Transverse colon (tissue), 4 donors: ENCODE data around the gene PKLR.

Experiments used
- EP300 ChIP-seq: sonication (generic); formaldehyde crosslinking; IDR thresholded peaks from one replicate; pipeline ENCODE4 v1.6.1; 2017; ENCODE audit warnings: antibody characterized with exemption, low read depth
- POLR2A ChIP-seq: fragments of 450-650 bp; IDR thresholded peaks from one replicate; pipeline ENCODE4 v1.6.1; 2016; ENCODE audit warnings: antibody characterized with exemption, mild to moderate bottlenecking, moderate library complexity
- POLR2AphosphoS5 ChIP-seq, 3 donors: sonication (generic); formaldehyde crosslinking; IDR thresholded peaks; one replicate each; pipeline ENCODE4 v1.6.1; 2016; ENCODE audit warnings: antibody characterized with exemption in 3 of 3
- TF ChIP-seq, protein P1 (sequence below), 5 experiments: fragments of 200-600 bp in 3 of 5; fragments of 450-650 bp in 2 of 5; sonication (generic) in 3 of 5; IDR thresholded peaks; 1 replicate in 2 of 5; 2 replicates in 3 of 5; pipeline ENCODE4 v1.5.1; 2016 to 2017; ENCODE audit warnings: antibody characterized with exemption in 5 of 5, inconsistent platforms in 3 of 5, mild to moderate bottlenecking in 2 of 5, moderate library complexity in 1 of 5

DNA sequence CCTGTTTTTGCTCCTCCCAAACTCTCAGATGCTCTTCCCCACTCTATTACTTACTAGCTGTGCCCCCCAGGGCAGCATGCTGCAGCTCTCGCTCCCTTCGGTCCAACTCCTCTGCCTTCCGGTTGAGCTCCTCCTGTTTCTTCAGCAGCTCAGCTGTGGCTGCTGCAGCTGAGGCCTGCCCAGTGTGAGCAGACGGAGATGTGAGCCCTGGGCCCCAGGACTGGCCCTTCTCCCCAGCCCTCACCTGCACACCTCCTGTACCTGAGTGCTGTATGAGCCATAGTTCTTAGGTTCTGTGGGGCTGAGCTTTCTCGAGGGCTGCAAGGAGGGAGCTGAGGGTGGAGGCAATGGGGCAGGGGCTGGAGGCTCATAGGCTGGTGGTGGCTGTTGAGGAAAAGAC lies 41.0 kb downstream of the PKLR start:
- TF ChIP-seq, protein P1, sequence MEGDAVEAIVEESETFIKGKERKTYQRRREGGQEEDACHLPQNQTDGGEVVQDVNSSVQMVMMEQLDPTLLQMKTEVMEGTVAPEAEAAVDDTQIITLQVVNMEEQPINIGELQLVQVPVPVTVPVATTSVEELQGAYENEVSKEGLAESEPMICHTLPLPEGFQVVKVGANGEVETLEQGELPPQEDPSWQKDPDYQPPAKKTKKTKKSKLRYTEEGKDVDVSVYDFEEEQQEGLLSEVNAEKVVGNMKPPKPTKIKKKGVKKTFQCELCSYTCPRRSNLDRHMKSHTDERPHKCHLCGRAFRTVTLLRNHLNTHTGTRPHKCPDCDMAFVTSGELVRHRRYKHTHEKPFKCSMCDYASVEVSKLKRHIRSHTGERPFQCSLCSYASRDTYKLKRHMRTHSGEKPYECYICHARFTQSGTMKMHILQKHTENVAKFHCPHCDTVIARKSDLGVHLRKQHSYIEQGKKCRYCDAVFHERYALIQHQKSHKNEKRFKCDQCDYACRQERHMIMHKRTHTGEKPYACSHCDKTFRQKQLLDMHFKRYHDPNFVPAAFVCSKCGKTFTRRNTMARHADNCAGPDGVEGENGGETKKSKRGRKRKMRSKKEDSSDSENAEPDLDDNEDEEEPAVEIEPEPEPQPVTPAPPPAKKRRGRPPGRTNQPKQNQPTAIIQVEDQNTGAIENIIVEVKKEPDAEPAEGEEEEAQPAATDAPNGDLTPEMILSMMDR (IDR thresholded peaks at IDR 0.05): no peak
- TF ChIP-seq POLR2A: no peak
- no peak for TF ChIP-seq POLR2AphosphoS5 (IDR thresholded peaks at IDR 0.05)
- TF ChIP-seq EP300: no peak
